Mononuclear cell (primary cell): ENCODE results near the gene LAMA5. TPM values are rescaled to one million over a fixed set of nuclear protein-coding genes. Genes with fewer than 3 reads are reported as not detected.

Experiments used
- H3K27me3 ChIP-seq: 2 replicates; pipeline ENCODE4 v1.6.0; 2011; ENCODE audit warnings: low read length, control low read depth; ENCODE audit not compliant: insufficient read depth
- H3K4me1 ChIP-seq: 2 replicates; pipeline ENCODE4 v1.5.1; 2011; ENCODE audit warnings: mild to moderate bottlenecking, low read length, control low read depth; ENCODE audit not compliant: insufficient read depth
- H3K4me3 ChIP-seq: 2 replicates; pipeline ENCODE4 v1.5.1; 2011; ENCODE audit warnings: mild to moderate bottlenecking, low read length, moderate library complexity
- H3K9me3 ChIP-seq: 2 replicates; pipeline ENCODE4 v1.5.1; 2011; ENCODE audit warnings: low read depth, mild to moderate bottlenecking, control low read depth, low read length
- total RNA-seq: library from RNA; depleted of rRNA; stranded (reverse); fragments of >200 nt; gene quantifications from one replicate; pipeline ENCODE4 v1.2.3, GENCODE V29; 2012

Gene LAMA5
- total RNA-seq, 1 donor = 1.2 TPM

GRCh38 chr20:62394248-62395245, 27.4 kb upstream of the LAMA5 start:
- no peaks in the 10 kb centered on the region for H3K4me1 ChIP-seq
- H3K27me3 ChIP-seq = no peaks in the 10 kb centered on the region
- no peaks in the 10 kb centered on the region for H3K9me3 ChIP-seq
- H3K4me3 ChIP-seq = no peak overlapping the region

GRCh38 chr20:62393830-62394229, 26.7 kb upstream of the LAMA5 start:
- no peak overlapping the region for H3K4me3 ChIP-seq
- H3K9me3 ChIP-seq = no peaks in the 10 kb centered on the region

GRCh38 chr20:62393335-62393665, 26.2 kb upstream of the LAMA5 start:
- H3K27me3 ChIP-seq = no peaks in the 10 kb centered on the region
- no peaks in the 10 kb centered on the region for H3K9me3 ChIP-seq
- H3K4me3 ChIP-seq = no peak overlapping the region
- H3K4me1 ChIP-seq = peaks cover 1% of the 10 kb centered on the region

More at GRCh38 chr20:62393830-62394229, 26.7 kb upstream of the LAMA5 start:
- Histone ChIP-seq H3K27me3 (no peaks in the 10 kb centered on the region), H3K4me1 (no peaks in the 10 kb centered on the region)

GRCh38 chr20:62392621-62393334, 25.7 kb upstream of the LAMA5 start:
- H3K27me3 ChIP-seq = no peaks in the 10 kb centered on the region
- H3K9me3 ChIP-seq = no peaks in the 10 kb centered on the region

GRCh38 chr20:62392077-62392418, 24.9 kb upstream of the LAMA5 start:
- Histone ChIP-seq H3K4me1 (peaks cover 12% of the 10 kb centered on the region), H3K4me3 (no peak overlapping the region), H3K27me3 (no peaks in the 10 kb centered on the region), H3K9me3 (no peaks in the 10 kb centered on the region)

More at GRCh38 chr20:62392621-62393334, 25.7 kb upstream of the LAMA5 start:
- peaks cover 6% of the 10 kb centered on the region for H3K4me1 ChIP-seq
- no peak overlapping the region for H3K4me3 ChIP-seq

DNA sequence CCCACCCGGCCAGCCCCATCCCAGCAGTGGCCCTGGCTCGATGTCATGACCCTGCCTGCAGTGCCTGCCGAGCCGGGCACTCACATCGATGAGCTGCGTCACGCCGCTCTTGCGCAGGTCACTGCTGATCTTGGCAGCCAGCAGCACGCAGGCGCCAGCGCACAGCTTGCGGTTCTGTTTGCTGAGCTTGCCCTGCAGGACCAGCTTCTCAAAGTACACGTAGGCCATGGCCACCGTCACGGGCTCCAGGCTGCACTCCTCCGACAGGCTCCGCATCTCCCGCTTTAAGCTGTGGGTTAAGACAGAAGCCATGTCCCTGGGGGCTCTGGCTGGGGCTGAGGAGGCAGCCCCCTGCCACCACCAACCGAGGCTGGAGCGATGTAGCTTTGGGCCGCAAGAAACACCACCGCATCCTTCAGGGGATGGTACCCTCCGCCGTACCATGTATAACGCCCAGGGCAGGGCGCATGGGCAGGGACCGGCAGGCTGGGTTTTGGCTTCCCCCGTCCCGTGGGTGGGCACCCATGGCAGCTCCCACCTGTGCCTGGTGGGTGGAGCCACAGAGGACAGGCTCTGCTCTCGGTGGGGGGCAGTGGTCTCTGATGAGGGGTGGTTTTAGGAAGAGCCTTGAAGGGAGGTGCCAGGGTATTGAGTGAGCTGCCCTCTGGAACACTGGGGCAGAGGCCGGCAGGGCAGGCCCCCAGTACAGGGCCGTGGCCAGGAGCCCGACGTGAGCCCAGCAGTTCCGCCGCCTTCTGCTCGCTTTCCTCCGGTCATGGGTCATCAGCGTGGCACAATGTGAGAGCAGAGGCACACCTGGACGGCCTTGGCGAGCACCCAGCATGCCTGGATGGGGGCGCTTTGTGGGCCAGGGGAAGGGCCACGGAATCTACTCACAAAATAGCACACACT, 24.3 kb upstream of the LAMA5 start:
- Histone ChIP-seq H3K9me3 (no peaks in the 10 kb centered on the region), H3K4me3 (no peak overlapping the region), H3K4me1 (peaks cover 13% of the 10 kb centered on the region), H3K27me3 (no peaks in the 10 kb centered on the region)

GRCh38 chr20:62390317-62391164, 23.4 kb upstream of the LAMA5 start:
- Histone ChIP-seq H3K4me1 (peaks cover 21% of the 10 kb centered on the region), H3K27me3 (no peaks in the 10 kb centered on the region), H3K4me3 (no peak overlapping the region), H3K9me3 (no peaks in the 10 kb centered on the region)

GRCh38 chr20:62389601-62390087, 22.5 kb upstream of the LAMA5 start:
- Histone ChIP-seq H3K27me3 (no peaks in the 10 kb centered on the region), H3K9me3 (no peaks in the 10 kb centered on the region), H3K4me3 (no peak overlapping the region), H3K4me1 (peaks cover 23% of the 10 kb centered on the region)

DNA sequence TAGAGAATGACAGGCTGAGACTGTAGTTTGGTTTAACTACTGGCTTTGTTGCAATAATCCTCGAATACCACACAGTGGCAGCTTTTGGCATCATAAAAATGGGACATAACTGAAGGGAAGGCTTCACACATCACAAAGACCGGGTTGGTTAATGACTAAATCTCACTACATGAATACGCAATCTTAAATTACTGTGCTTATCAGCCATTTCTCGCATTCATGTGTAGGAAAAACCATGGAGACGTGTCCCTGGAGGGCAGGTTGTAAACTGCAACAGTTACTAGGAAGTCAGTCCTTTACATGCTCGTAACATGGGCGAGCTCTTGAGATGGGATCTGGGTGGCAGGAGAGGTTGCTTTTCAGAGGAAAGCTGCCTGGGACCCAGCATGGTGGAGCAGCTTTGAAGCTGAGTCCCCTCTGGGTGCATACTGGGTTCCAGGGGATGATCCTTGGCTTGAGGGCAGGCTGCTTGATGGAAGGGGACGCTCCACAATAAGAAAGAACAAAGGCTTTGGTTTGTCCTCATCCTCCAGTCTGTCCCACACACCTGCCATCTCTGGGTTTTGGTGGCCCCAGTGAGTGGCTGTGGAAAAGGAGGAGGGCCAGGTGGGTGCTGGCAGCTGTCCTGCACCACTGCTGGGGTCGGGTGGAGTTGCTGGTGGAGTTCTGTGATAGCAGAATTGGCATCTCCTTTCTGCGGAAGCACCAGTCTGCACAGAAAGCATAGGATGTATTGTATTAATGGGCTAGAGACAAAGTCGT, 21.9 kb upstream of the LAMA5 start:
- no peaks in the 10 kb centered on the region for H3K9me3 ChIP-seq
- no peak overlapping the region for H3K4me3 ChIP-seq
- H3K4me1 ChIP-seq = peaks cover 23% of the 10 kb centered on the region
- H3K27me3 ChIP-seq = no peaks in the 10 kb centered on the region

GRCh38 chr20:62387933-62388635, 21.0 kb upstream of the LAMA5 start:
- Histone ChIP-seq H3K9me3 (no peaks in the 10 kb centered on the region), H3K27me3 (no peaks in the 10 kb centered on the region), H3K4me3 (no peak overlapping the region), H3K4me1 (peaks cover 23% of the 10 kb centered on the region)

DNA sequence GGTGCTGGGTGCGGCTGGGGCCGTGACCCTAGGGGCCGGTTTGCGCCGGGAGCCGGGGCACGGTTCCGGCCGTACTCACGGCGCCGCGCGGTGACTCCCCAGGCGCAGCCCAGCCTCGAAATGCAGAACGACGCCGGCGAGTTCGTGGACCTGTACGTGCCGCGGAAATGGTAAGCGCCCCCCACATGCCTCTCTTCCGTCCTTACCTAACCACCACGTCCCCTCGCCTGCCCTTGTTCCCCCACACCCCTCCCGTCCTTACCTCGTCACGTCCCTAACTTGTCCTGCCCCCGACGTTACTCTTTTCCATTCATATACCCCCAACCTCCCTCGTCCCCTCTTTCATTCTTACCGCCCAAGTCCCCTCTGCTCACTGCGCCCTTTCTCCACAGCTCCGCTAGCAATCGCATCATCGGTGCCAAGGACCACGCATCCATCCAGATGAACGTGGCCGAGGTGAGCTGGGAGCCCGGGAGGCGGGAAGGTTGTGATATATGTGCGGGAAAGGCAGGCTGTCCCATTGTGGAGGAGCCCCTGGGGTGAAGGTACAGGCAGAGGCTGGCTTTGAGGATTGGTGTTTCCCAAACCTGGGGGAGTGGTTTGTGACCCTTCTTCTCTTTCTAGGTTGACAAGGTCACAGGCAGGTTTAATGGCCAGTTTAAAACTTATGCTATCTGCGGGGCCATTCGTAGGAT, 20.3 kb upstream of the LAMA5 start:
- H3K4me3 ChIP-seq = peak overlapping the region; percentile 82
- H3K27me3 ChIP-seq = no peaks in the 10 kb centered on the region
- H3K4me1 ChIP-seq = peaks cover 29% of the 10 kb centered on the region
- H3K9me3 ChIP-seq = no peaks in the 10 kb centered on the region

GRCh38 chr20:62386383-62387218, 19.5 kb upstream of the LAMA5 start, which contains the start of gene RPS21:
Gene RPS21, plus strand, starts transcription at chr20:62387103. Its CDS starts 236 bp downstream, at chr20:62387339.
- Histone ChIP-seq H3K4me3 (peak within 1 kb of the TSS; percentile 82), H3K9me3 (no peaks in the 10 kb centered on the region), H3K4me1 (peaks cover 29% of the 10 kb centered on the region), H3K27me3 (no peaks in the 10 kb centered on the region)
